GM19099 (cell line): ENCODE data around the gene SRR.

Source experiments
- POLR2A ChIP-seq: IDR thresholded peaks from 3 replicates; pipeline ENCODE4 v1.6.1; 2011; ENCODE audit warnings: low read depth; ENCODE audit not compliant: insufficient read length; ENCODE audit errors: extremely low read depth

Gene SRR

DNA sequence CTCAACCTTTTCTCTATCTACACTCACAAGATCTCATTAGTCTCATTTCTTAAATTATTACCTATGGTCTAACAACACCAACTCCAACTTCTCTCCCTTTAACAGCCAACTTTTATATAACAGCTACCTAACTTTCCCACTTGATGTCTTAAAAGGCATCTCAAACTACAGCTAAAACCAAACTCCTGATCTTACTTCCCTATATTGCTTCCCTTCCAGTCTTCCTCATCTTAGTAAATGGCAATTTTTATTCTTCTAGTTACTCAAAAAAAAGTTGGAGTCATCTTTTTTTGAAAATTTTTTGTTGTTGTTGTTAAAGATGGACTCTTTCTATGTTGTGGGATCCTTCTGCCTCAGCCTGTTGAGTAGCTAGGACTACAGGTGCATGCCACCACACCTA lies 15.3 kb downstream of the SRR start:
- no peak for TF ChIP-seq POLR2A

DNA sequence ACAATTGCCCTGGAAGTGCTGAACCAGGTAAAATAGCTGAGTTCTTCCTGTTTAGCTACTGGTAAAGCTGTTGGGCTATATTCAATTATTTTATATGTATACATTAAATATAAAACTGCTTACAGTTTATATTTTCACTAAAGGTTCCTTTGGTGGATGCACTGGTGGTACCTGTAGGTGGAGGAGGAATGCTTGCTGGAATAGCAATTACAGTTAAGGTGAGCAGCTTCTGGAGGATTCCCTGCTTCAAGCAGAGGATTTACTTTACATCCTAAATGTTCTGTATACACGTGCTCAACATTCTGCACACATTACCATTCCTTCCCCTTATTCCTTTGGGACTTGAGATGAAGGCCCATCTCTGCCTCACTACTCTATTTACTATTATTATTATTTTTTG lies 17.6 kb downstream of the SRR start:
- no peak for TF ChIP-seq POLR2A

DNA sequence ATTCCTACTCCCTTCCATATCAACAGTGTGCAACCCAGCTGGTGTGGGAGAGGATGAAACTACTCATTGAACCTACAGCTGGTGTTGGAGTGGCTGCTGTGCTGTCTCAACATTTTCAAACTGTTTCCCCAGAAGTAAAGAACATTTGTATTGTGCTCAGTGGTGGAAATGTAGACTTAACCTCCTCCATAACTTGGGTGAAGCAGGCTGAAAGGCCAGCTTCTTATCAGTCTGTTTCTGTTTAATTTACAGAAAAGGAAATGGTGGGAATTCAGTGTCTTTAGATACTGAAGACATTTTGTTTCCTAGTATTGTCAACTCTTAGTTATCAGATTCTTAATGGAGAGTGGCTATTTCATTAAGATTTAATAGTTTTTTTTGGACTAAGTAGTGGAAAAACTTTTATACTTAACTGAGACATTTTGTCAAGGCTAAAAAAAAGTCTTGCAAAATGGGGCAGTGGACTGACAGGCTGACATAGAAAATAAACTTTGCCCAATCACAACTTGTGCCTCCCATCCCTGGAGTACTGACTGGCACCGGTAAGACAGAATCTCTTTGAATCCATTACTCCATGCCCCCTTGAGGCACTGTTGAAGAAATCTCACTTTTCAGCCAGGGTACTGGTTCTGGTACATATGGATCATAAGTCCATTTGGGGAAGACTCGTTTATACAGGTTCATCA lies 20.0 kb downstream of the SRR start:
- no peak for TF ChIP-seq POLR2A

DNA sequence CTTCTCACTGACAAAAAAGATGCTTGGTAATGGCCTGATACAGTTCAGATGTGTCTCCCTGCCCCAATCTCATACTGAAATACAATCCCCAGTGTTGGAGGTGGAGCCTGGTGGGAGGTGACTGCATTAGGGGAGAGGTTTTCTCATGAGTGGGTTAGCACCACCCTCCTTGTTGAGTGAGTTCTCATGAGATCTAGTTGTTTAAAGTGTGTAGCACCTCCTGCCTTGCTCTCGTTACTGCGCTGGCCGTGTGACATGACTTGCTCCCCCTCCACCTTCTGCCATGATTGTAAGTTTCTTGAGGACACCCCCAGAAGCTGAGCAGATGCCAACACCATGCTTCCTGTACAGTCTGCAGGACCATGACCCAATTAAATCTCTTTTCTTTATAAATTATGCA lies 27.6 kb downstream of the SRR start:
- TF ChIP-seq POLR2A, result no peak

DNA sequence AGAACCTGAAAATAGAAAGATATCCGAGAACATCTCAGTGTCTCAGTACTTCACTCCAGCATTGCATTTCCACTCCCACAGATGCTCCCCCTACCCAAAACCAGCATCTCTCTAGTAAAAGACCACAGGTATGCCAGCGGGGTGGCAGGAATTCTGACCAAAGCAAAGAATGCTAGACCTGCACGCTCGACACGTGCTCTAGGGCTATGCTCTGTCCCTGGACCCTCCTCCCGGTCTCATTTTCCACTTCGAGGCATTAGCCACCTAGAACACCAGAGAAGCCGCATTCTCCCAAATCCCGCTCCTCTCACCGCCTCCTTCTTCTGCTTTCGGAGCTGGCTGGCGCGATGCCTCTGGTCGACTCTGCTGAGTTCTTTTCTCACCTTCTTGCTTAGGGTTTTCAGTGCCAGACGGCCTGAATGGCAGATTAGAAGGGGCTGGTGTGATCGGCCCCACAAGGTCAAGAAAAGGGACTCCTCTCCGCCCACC lies 32.0 kb downstream of the SRR start:
- no peak for TF ChIP-seq POLR2A

DNA sequence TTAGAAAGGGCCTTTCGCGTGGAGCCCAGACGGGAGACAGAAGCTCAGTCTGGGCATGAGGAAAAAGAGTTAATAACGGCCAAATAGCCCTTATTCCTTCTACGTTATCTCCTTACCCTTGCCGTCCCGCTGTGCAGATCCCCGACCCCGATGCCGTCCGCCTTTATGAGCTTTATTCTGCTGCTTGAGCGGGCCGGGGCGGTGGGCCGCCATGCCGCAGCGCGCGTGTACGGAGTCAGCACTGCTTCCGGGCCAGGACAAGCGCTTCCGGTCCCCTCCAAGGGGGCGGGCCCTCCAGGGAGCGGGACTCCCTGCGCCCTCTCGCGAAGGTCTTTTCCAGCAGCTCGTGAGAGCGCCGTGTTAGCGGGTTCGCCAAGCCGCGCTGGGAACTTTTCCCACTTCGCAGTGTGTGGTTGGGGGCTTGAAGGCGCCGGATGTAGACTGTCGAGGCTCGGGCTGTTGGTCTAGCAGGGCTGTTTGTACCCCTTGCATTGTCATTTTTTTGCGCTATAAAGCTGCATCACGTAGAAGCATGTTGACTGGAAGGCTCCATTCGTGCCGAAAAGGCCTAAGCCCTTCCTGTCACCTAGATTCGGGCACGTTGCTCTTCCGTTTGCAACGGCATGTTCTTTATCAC lies 32.6 kb downstream of the SRR start, which contains the start of gene TSR1:
TSR1 (minus strand) TSS at position 243 of the 637 bp plus-strand sequence; CDS start at position 213, 30 bp downstream.
- TF ChIP-seq POLR2A, result peak; percentile 90

DNA sequence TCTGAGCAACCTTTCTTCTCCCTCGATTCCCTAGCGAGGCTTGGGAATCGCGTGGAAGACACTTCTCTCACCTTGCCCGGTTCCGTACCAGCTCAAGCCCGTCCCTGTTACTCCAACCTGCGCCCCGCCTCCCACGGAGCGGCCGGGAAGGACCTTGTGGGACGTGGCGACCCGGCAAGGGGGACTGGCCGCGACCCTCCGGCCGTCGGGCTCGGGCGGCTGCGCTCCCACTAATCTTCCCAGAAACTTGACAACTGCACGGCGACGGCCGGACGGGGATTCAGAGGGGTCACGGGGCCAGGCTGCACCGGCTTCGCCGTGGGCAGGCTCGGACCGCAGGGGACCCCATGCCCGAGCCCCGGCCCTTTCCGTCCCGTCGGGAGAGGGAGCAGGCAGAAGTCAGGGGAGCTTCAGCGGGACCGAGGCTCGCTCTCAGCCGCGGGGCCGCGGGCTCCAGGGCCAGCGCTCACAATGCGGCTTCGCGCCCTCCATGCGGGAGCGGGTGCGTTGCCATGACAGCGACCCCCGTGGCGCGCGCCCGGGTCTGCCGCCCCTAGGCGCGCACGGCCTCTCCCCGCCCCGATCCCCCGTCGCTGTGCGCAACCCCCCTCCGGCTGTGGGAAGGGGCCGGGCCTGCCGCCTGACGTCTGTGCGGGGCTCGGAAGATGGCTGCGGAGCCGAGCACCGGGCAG lies 33.2 kb downstream of the SRR start, which contains the start of gene SGSM2:
SGSM2 (plus strand) TSS at position 650 of the 692 bp plus-strand sequence. CDS start 188 bp downstream, outside the sequence.
- TF ChIP-seq POLR2A, result peak; percentile 42

DNA sequence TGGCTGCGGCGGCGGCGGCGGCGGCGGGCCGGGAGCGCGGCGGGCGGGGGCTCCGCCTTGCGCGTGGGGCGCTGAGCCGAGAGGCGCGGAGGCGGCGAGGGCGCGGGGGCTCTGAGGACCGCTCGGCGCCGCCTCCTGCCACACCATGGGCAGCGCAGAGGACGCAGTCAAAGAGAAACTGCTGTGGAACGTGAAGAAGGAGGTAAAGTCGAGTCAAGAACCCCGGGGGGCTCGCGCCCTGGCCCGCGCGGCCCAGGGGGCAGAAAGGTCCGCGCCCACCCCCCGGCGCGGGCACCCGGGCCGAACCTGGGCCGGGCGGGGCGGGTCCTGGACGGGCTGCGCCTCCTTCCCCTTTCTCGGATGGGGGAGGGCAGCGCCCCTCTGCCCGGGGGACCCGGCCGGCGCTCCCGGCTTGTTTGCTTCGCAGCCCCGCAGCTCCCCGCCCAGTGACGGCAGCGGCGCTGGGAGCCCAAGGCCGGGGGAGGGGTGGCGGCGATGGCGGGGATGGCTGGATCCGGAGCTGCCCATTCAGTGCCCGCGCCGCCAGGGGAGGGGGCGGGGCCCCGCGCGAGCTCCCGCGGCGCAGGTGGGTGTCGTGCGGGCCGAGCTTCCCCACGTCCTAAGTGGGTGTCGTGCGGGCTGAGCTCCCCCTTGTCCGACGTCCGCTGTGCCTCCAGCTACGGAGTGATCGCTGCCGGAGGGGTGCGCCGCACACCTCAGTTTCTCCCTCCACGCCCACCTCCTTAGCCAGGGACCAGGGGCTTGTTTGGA lies 34.0 kb downstream of the SRR start:
- peak; percentile 10 for TF ChIP-seq POLR2A

DNA sequence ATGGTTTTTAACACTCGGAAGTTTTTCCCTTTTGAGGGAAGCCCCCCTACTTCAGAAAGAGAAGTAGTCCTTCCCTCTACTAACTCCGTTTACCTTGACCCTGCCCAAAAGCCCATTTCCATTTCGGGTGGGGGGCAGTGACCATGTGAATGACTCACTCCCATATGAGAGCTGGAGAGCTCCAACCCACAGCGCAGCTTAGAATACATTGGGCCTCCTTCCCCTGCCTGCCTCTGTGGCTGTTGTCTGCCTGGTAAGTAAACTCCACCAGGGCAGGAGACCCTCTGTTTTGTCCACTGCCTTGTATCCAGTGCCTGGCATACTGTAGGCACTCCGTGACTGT lies 34.5 kb downstream of the SRR start:
- TF ChIP-seq POLR2A, result no peak

DNA sequence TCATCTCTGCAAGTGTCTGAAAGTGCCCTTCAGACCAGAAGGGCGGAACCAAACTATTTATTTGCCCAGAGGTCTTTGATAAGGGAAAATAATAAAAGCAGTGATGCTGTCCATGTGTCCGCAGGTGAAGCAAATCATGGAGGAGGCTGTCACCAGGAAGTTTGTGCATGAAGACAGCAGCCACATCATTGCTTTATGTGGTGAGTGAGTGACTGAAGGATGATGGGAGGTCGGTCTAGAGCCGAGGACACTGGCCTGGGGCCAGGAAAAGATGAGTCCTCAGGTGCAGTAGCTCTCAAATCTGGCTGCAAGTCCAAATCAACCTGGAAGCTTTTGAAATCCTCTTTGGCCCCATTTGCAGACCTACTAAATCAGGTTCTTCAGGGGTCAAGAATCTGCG lies 39.7 kb downstream of the SRR start:
- no peak for TF ChIP-seq POLR2A

DNA sequence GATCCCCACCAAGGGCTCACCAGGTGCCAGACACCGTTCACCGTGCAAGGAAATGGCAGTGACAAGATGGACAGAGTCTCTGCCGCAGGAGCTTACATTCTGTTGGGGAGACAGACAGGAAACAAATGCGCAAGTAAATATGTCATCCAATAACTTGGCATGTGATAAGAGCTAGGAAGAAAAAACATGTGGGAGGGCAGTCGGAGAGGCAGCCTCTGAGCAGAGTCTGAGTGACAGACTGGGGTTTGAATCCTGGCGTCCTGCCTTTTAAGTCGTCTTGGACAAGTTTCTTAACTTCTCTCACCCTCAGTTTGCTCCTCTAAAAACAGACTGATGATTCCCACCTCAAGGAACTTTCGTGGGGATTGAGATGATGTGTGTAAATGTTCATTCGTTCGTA lies 40.8 kb downstream of the SRR start:
- TF ChIP-seq POLR2A, result no peak

DNA sequence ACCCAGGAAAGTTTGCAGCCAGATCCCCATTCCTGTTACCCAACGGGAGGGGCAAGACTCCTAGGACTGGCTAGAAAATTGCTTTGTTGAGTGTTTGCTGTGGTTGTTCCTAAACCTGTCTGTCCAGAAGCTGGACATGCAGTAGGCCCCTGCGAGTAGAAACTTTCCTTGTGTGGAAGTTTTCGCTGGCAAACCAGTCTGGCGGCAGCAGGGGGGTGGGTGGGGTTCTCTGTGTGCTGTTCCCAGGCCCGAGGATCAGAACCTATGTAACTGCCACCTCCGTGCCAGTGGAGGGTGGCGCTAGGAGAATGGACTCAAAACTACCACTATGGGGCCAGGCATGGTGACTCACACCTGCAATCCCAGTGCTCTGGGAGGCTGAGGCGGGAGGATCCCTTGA lies 42.7 kb downstream of the SRR start:
- TF ChIP-seq POLR2A, result no peak

DNA sequence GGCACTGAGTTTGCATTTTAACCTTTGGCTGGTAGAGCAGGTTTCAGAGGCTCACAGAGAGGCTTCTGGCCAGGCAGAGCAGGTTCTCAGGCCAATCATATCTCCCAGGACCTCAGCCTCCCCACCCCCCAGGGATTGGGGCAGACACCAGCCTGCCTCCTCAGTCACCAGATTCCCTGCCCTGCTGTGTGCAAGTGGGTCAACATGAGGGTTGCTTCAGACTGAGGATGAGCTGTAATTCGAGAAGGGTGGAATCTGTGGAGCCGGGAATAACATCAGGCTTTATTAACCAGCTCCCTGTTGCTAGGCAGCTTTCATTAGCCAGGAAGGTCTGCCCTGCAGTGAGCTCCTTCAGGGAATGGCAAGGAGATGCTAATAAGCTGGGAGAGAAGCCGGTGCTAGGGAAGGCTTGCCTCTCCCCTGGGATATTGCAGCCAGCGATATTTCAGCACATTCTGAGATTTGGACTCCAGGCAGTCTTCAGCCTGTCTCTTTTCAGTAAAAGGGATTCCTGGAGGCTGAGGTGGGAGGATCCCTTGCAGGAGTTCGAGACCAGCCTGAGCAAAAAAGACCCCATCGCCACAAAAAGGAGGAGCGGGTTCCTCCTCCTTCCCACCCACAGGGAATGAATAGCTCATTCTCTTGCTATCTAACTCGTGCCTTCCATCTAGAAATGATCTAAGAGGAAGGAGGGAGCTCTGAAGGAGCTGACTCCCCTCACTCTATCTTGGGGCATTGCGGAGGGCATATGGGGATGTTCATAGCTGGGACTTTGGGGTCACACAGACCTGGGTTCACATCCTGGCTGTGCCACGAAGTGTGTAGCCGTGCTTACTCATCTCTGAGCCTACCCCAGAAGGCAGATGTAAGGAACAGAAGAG lies 44.3 kb downstream of the SRR start:
- TF ChIP-seq POLR2A, result no peak

DNA sequence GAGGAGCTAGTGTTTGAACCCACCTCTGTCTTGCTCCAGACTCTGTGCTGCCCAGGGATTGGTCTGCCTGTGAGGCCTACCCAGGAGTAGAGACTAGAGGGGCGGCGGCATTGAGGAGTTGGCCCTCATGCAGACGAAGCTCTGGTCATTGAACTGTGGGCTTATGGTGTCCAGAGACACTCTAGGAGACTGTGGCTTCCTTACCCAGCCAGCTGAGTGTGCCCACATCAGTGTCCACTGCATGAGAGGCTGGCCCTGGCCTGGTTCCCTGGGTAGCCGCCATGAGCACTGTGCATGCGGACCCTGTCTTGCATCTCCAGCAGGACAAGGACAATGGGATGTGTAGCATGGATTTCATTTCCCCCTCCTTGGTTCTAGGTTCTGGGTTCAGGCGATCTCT lies 47.5 kb downstream of the SRR start:
- TF ChIP-seq POLR2A, result no peak
